RWPE2 (cell line): ENCODE data around the gene KPNA6.
A peak's percentile ranks its signal among the peaks of the same experiment; 100 is the strongest.

ENCODE experiments used
- ATAC-seq: fragments of 200-7000 bp; cut with Tn5 transposase; 3 replicates; pipeline ENCODE4 v1.9.1; 2021; ENCODE audit warnings: low read depth
- DNase-seq: peaks from one replicate; pipeline ENCODE4 v3.0.0-alpha.2; 2020; ENCODE audit warnings: low spot score
- H3K27ac ChIP-seq: fragments of 450-650 bp; 2 replicates; pipeline ENCODE4 v1.5.1; 2017; ENCODE audit warnings: mild to moderate bottlenecking; ENCODE audit not compliant: poor library complexity, severe bottlenecking
- H3K27me3 ChIP-seq: fragments of 250-450 bp; sonication (Bioruptor Pico); 2 replicates; pipeline ENCODE4 v1.5.1; 2021; ENCODE audit warnings: mild to moderate bottlenecking, moderate library complexity; ENCODE audit not compliant: insufficient read depth, poor library complexity, severe bottlenecking
- H3K36me3 ChIP-seq: fragments of 250-450 bp; sonication (Bioruptor Pico); 2 replicates; pipeline ENCODE4 v1.5.1; 2020; ENCODE audit warnings: low read depth, mild to moderate bottlenecking, moderate library complexity
- H3K4me1 ChIP-seq: fragments of 250-450 bp; sonication (Bioruptor Pico); 2 replicates; pipeline ENCODE4 v1.5.1; 2021; ENCODE audit warnings: mild to moderate bottlenecking, moderate library complexity; ENCODE audit not compliant: insufficient read depth, poor library complexity, severe bottlenecking
- H3K4me3 ChIP-seq: fragments of 250-450 bp; sonication (Bioruptor Pico); 2 replicates; pipeline ENCODE4 v1.5.1; 2021; ENCODE audit warnings: mild to moderate bottlenecking, moderate library complexity; ENCODE audit not compliant: severe bottlenecking
- H3K9me3 ChIP-seq: fragments of 250-450 bp; sonication (Bioruptor Pico); 2 replicates; pipeline ENCODE4 v1.5.1; 2021; ENCODE audit warnings: mild to moderate bottlenecking, moderate library complexity; ENCODE audit not compliant: severe bottlenecking
- TF ChIP-seq, protein P1 (sequence below): fragments of 450-650 bp; IDR thresholded peaks from one replicate; pipeline ENCODE4 v1.5.1; 2017; ENCODE audit warnings: mild to moderate bottlenecking, moderate library complexity; ENCODE audit not compliant: poor library complexity, severe bottlenecking

Gene KPNA6

DNA sequence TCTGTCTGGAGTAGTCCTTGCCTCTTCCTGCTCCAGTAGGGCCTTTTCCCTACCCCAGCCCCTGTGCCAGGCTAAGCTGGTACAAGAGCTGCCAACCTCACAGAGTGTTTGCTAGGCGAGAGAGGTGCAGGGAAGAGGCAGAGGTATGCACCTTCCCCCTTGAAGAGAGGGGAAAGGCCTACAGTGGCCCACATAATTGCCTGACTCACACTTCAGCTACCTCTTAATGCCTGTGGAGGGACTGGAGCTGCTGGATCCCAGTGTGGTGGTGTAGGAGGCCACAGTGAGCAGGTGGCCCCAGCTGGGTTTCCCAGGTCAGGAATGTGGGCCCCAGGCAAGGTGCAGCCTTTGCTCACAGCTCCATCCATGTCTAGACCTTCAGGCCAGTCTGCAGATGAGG, 89.2 kb downstream of the KPNA6 start:
- Histone ChIP-seq H3K27me3 (no peaks in the 10 kb centered on the region), H3K27ac (no peak overlapping the region), H3K36me3 (peaks cover 50% of the 10 kb centered on the region), H3K4me3 (no peak overlapping the region), H3K4me1 (no peaks in the 10 kb centered on the region), H3K9me3 (no peaks in the 10 kb centered on the region)
- DNase-seq (no peak), ATAC-seq (no peak; the same call in 2 of the 3 replicates)
- TF ChIP-seq, protein P1, sequence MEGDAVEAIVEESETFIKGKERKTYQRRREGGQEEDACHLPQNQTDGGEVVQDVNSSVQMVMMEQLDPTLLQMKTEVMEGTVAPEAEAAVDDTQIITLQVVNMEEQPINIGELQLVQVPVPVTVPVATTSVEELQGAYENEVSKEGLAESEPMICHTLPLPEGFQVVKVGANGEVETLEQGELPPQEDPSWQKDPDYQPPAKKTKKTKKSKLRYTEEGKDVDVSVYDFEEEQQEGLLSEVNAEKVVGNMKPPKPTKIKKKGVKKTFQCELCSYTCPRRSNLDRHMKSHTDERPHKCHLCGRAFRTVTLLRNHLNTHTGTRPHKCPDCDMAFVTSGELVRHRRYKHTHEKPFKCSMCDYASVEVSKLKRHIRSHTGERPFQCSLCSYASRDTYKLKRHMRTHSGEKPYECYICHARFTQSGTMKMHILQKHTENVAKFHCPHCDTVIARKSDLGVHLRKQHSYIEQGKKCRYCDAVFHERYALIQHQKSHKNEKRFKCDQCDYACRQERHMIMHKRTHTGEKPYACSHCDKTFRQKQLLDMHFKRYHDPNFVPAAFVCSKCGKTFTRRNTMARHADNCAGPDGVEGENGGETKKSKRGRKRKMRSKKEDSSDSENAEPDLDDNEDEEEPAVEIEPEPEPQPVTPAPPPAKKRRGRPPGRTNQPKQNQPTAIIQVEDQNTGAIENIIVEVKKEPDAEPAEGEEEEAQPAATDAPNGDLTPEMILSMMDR, result no peak

DNA sequence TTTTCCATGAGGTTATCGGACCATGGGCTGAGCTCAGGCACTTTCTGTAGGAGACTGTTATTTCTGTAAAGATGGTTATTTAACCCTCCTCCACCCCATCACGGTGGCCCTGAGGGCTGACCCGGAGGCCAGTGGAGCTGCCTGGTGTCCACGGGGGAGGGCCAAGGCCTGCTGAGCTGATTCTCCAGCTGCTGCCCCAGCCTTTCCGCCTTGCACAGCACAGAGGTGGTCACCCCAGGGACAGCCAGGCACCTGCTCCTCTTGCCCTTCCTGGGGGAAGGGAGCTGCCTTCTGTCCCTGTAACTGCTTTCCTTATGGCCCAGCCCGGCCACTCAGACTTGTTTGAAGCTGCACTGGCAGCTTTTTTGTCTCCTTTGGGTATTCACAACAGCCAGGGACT, 90.0 kb downstream of the KPNA6 start:
- Histone ChIP-seq H3K27ac (no peak overlapping the region), H3K9me3 (no peaks in the 10 kb centered on the region), H3K4me3 (no peak overlapping the region), H3K36me3 (peaks cover 42% of the 10 kb centered on the region), H3K4me1 (no peaks in the 10 kb centered on the region), H3K27me3 (no peaks in the 10 kb centered on the region)
- ATAC-seq (no peak), DNase-seq (no peak)
- TF ChIP-seq, protein P1, result no peak

DNA sequence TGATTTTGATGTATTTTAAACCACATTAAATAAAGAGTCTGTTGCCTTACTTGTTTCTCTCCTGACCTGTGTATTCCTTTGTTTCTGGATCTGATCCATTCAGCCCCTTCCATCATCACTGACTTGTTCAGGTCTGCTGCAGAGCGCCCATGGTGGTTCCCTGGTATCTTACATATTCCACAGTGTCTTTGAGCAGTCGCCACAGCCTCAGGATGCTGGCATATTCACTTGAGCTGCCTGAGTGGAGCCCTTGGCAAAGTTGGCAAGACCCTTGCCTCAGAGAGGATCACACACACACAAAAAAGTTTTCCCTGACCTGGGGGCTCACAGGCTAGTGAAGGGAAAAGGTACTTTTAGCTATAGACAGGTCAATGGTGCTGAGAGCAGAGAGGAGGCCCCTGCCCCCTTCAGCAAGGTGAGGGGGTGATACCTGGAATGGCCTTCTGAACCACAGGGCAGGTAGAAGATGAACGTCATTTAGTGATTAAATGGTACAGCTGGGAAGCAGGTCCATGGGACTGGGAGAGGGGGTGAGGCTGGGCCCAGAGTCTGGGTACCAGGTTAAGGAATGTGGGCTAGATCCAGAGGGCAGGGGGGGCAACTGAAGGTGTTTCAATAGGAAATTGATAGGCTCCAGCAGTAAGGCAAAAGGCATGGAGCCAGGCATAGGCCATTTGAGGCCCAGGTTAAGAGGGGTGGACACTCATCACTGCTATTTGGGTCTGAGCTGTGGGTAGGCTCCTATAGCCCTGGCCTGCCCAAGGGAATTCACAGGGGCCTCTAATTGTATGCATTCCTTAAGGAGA, 90.6 kb downstream of the KPNA6 start:
- DNase-seq, result no peak
- TF ChIP-seq, protein P1, result no peak
- Histone ChIP-seq H3K27ac (no peak overlapping the region), H3K4me1 (no peaks in the 10 kb centered on the region), H3K36me3 (peaks cover 36% of the 10 kb centered on the region), H3K4me3 (no peak overlapping the region), H3K9me3 (no peaks in the 10 kb centered on the region), H3K27me3 (no peaks in the 10 kb centered on the region)
- no peak for ATAC-seq

DNA sequence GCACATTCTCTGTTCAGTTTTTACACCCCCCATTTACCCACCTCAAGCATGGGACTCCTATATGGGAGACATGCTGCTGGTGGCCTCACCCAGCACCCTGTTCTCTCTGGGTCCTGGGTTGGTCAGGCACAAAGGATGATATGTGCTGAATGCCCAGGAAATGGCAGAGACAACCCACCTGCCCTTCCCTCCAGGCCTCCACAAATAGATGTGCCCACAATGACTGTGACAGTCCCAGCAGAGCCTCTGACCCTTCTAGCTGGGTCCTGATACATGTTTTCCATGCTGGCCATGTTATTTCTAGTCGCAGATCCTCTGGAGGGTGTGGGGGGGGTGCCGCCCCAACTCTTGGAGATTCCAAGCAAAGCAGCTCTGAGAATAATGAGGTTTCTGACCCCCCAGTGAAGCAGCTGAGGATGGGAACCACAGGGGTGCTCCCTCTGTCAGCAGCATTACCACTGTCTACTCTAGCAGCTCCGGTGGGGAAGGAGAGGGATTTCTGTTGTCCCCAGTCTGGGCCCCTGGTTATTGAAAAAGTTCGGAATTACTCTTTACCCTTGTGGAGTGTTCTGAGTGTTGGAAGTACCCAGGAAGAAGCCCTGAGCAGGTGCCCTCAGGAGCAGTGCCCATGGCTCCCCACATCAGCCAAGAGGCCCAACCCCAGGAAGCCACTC, 91.3 kb downstream of the KPNA6 start:
- Histone ChIP-seq H3K27ac (peak overlapping the region; percentile 18), H3K27me3 (no peaks in the 10 kb centered on the region), H3K9me3 (no peaks in the 10 kb centered on the region), H3K36me3 (peaks cover 28% of the 10 kb centered on the region), H3K4me3 (no peak overlapping the region), H3K4me1 (no peaks in the 10 kb centered on the region)
- TF ChIP-seq, protein P1, result no peak
- ATAC-seq (no peak), DNase-seq (no peak)

DNA sequence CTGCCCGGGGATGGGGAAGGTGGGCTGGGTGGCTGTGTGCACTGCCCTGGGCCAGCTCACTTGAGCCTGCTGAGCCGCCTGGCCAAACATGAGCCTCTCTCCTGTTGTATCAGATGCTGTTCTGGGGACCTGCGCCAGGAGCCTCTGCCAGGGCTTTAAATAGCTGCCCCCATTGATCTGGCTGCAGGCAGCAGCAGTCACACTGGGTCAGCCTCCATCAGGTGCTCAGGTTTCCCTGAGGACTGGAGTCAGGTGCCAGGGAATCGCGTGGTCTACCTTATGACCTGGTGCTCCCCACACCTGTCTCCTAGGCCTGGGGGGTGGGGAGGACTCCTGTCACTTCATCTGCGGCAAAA, 91.8 kb downstream of the KPNA6 start:
- Histone ChIP-seq H3K27me3 (no peaks in the 10 kb centered on the region), H3K4me3 (no peak overlapping the region), H3K36me3 (peaks cover 23% of the 10 kb centered on the region), H3K4me1 (no peaks in the 10 kb centered on the region), H3K9me3 (no peaks in the 10 kb centered on the region), H3K27ac (peak overlapping the region; percentile 18)
- DNase-seq, result no peak
- ATAC-seq, result no peak; the same call in 2 of the 3 replicates
- TF ChIP-seq, protein P1, result no peak
